ACC112 (cell line): Measurements from ENCODE around the gene RALA.
"Not testable (repeated sequence)": the region's sequence is repeated elsewhere in the genome, so short reads cannot be mapped to it uniquely, and the experiment has no call there.

Experiments used
- H2AFZ ChIP-seq: fragments of 200-600 bp; sonication (generic); one replicate; pipeline ENCODE4 v1.6.0; 2017; ENCODE audit warnings: antibody characterized with exemption, low read length; ENCODE audit not compliant: unreplicated experiment
- H3K27ac ChIP-seq: fragments of 200-600 bp; sonication (generic); 2 replicates; pipeline ENCODE4 v1.5.1; 2014; ENCODE audit warnings: low read depth, mild to moderate bottlenecking, antibody characterized with exemption, low read length, moderate library complexity
- H3K27me3 ChIP-seq: fragments of 200-600 bp; sonication (generic); 2 replicates; pipeline ENCODE4 v1.6.1; 2014; ENCODE audit warnings: mild to moderate bottlenecking, antibody characterized with exemption, low read length, moderate library complexity, mixed read lengths; ENCODE audit not compliant: insufficient read depth
- H3K36me3 ChIP-seq: fragments of 200-600 bp; sonication (generic); 2 replicates; pipeline ENCODE4 v1.6.1; 2016; ENCODE audit warnings: mild to moderate bottlenecking, antibody characterized with exemption, low read length, moderate library complexity, mixed read lengths; ENCODE audit not compliant: insufficient read depth
- H3K4me1 ChIP-seq: fragments of 200-600 bp; sonication (generic); one replicate; pipeline ENCODE4 v1.6.1; 2016; ENCODE audit warnings: low read length, mixed read lengths; ENCODE audit not compliant: insufficient read depth, unreplicated experiment, control insufficient read depth
- H3K4me3 ChIP-seq: fragments of 200-600 bp; sonication (generic); 2 replicates; pipeline ENCODE4 v1.5.1; 2014; ENCODE audit warnings: mild to moderate bottlenecking, low read depth, low read length
- H3K79me2 ChIP-seq: fragments of 200-600 bp; sonication (generic); one replicate; pipeline ENCODE4 v1.6.0; 2016; ENCODE audit warnings: low read length; ENCODE audit not compliant: control insufficient read depth, unreplicated experiment, insufficient read depth

RALA gene

DNA sequence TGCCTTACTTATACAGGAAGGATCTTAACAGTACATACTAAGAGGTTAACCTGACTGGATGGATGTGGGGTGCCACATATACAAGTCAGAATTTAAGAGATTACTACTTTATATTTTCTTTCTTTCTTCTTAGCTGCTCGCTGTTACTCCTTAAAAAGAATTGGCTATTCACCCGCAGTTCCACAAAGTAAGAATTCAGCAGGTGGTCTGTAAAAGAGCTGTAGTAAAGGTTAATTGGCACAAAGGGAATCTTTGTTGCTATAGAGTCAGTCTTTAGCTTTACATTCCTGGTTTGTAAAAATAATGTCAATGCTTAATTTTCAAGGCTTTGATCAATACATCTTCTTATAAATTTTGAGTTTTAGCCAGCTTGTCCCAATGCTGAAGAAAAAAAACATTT, 43.2 kb downstream of the RALA start:
- Histone ChIP-seq H3K79me2 (peaks cover 44% of the 10 kb centered on the region), H3K36me3 (peaks cover 3% of the 10 kb centered on the region; the same call in 1 of the 2 replicates), H3K27me3 (no peaks in the 10 kb centered on the region), H3K4me3 (no peak overlapping the region), H2AFZ (no peak overlapping the region), H3K4me1 (peaks cover 15% of the 10 kb centered on the region), H3K27ac (no peak overlapping the region)

DNA sequence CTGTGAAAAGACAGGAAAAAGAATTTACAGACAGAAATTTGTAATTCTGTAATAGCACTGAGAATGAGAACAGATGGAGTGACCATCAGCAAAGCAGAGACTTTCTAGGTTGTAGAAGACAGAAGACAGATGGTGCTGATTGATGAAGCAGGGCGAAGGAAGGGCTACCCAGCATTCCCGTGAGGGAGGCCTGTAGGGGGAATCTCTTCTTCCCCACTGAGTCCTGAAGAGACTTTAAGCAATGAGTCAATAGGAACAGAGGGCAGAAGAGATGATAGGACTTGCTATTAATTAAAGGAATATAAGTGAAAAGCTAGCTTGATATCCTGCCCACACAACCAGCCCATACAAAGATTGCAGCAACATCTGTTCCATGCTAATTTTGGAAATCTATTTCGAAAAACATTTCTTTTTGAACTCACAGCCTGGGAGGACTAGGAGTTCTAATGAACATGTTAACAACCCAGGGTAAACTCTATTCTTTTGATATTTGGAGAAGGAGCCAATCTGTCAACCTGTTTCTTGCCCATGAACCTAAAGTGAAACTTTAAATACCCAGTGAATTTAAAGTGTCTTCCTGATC, 44.1 kb downstream of the RALA start:
- Histone ChIP-seq H2AFZ (no peak overlapping the region), H3K4me1 (peaks cover 19% of the 10 kb centered on the region), H3K79me2 (peaks cover 45% of the 10 kb centered on the region), H3K36me3 (peaks cover 3% of the 10 kb centered on the region; the same call in 1 of the 2 replicates), H3K27me3 (no peaks in the 10 kb centered on the region), H3K4me3 (no peak overlapping the region), H3K27ac (no peak overlapping the region)

DNA sequence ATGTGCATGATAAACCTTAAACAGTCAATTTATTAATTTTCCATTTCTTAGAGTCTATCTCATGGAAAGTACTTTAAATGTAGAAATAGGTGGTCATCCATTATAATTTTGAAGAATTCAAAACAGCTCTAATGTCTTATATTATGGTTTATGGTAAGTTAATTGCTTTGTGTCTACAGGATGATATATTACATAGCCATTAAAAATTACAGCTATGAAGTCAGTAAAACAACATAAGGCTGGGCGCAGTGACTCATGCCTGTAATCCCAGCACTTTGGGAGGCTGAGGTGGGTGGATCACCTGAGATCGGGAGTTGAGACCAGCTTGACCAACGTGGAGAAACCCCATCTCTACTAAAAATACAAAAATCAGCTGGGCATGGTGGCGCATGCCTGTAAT, 44.9 kb downstream of the RALA start:
- Histone ChIP-seq H3K4me1 (peaks cover 19% of the 10 kb centered on the region), H3K79me2 (peaks cover 46% of the 10 kb centered on the region)
- not testable (repeated sequence) for H3K4me3 ChIP-seq, H3K27ac ChIP-seq, H3K36me3 ChIP-seq, H2AFZ ChIP-seq, H3K27me3 ChIP-seq

DNA sequence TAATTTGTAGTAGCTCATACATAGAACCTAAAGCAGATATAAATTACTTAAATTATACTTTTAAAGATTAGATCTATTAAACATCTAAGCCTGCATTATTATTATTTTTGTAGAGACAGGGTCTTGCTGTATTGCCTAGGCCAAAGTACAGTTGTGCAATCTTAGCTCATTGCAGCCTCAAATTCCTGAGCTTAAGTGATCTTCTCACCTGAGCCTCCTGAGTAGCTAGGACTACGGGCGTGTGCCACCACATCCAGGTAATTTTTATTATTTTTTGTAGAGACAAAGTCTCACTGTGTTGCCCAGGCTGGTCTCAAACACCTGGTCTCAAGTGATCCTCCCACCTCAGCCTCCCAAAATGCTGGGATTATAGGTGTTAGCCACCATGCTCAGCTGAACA, 46.7 kb downstream of the RALA start:
- no peak overlapping the region for H3K27ac ChIP-seq
- no peak overlapping the region for H3K4me3 ChIP-seq
- H3K79me2 ChIP-seq: peaks cover 49% of the 10 kb centered on the region
- H3K27me3 ChIP-seq: no peaks in the 10 kb centered on the region
- peaks cover 19% of the 10 kb centered on the region for H3K4me1 ChIP-seq
- no peaks in the 10 kb centered on the region; the same call in 1 of the 2 replicates for H3K36me3 ChIP-seq
- no peak overlapping the region for H2AFZ ChIP-seq

DNA sequence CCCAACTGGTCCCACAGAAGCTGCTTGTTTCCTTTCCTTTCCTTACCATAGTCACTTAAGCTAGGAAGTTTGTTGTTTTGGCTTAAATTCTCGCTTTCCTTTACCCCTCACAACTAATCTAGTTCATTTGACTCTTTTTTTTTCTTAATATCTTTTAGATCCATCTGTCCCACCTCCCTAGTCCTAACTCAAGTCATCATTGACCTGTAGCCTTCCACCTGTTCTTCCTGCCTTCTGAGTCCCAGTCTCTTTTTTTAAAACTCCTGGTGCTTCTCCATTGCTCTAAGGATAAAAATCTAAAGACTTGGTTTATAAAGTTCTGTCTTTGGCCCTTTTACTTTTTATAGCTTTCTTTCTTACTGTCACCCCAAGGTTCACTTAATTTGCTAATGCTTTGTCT, 47.6 kb downstream of the RALA start:
- Histone ChIP-seq H3K36me3 (no peaks in the 10 kb centered on the region; the same call in 1 of the 2 replicates), H3K79me2 (peaks cover 52% of the 10 kb centered on the region), H3K27me3 (no peaks in the 10 kb centered on the region), H3K4me1 (peaks cover 19% of the 10 kb centered on the region), H2AFZ (no peak overlapping the region), H3K27ac (no peak overlapping the region), H3K4me3 (no peak overlapping the region)

DNA sequence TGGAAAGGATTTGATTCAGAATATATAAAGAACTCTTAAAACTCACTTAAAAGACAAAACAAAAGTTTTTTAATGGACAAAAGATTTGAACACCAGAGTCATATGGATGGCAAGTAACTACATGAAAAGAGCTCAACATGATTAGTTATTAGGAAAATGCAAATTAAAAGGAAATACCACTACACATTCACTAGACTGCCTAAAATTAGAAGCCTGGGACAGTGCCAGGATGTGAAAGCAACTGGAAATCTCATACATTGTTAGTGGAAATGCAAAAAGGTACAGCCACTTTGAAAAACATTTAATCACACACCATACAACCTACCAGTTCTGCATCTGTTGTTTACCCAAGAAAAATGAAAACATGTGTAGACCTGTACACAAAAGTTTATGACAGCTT, 48.8 kb downstream of the RALA start:
- Histone ChIP-seq H3K27ac (no peak overlapping the region), H2AFZ (no peak overlapping the region), H3K79me2 (peaks cover 58% of the 10 kb centered on the region)

DNA sequence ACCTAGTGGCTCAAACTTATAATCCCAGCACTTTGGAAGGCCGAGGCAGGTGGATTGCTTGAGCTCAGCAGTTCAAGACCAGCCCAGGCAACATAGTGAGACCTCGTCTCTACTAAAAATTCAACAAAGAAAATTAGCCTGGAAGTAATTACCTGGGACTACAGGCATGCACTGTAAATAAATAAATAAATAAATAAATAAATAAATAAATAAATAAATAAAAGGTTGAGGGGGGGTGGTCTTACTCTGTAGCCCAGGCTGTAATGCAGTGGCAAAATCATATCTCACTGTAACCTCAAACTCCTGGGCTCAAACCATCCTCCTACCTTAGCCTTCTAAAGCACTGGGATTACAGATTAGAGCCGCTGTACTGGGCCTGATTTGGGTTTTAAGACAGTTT, 50.5 kb downstream of the RALA start:
- no peak overlapping the region for H3K27ac ChIP-seq
- no peak overlapping the region for H2AFZ ChIP-seq
- H3K4me3 ChIP-seq: no peak overlapping the region
- H3K36me3 ChIP-seq: peaks cover 5% of the 10 kb centered on the region
- H3K4me1 ChIP-seq: peaks cover 4% of the 10 kb centered on the region
- H3K27me3 ChIP-seq: no peaks in the 10 kb centered on the region
- peaks cover 56% of the 10 kb centered on the region for H3K79me2 ChIP-seq

More for the DNA sequence above, 48.8 kb downstream of the RALA start:
- no peak overlapping the region for H3K4me3 ChIP-seq
- H3K4me1 ChIP-seq: peaks cover 13% of the 10 kb centered on the region
- no peaks in the 10 kb centered on the region for H3K27me3 ChIP-seq
- peaks cover 5% of the 10 kb centered on the region for H3K36me3 ChIP-seq

DNA sequence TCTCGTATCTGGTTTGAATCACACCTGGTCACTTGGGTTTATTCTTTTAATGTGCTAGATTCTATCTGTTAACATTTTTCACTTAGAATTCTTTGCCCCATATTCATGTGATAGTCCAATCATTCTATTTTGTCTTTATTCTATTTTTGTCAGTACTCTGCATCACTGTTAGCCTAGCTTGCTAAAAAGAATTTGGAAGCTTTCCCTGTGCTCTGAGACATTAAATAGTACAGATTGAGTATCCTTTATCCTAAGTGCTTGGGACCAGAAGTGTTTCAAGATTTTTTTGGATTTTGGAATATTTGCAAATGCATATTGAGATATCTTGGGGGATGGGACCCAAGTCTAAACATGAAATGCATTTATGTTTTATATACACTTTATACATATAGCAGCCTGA, 51.0 kb downstream of the RALA start:
- no peak overlapping the region for H3K27ac ChIP-seq
- H3K4me3 ChIP-seq: no peak overlapping the region
- peaks cover 54% of the 10 kb centered on the region for H3K79me2 ChIP-seq
- peaks cover 10% of the 10 kb centered on the region for H3K4me1 ChIP-seq
- H3K27me3 ChIP-seq: no peaks in the 10 kb centered on the region
- H2AFZ ChIP-seq: no peak overlapping the region
- peaks cover 5% of the 10 kb centered on the region for H3K36me3 ChIP-seq

DNA sequence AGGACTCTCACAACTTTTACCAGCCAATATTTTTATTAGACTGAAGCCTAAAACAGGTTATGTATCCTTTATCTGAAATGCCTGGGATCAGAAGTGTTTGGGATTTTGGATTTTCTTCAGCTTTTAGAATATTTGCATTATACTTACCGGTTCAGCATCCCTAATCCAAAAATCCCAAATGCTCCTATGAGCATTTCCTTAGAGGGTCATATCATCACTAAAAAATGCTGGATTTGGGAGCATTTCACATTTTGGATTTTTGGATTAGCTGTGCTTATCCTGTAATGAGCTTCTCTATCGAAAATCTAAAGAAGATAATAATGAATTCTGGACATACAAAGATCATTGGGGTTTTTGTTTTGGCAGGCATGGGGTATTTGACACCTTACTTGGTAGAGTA, 53.0 kb downstream of the RALA start:
- Histone ChIP-seq H3K4me1 (peaks cover 13% of the 10 kb centered on the region), H3K79me2 (peaks cover 63% of the 10 kb centered on the region), H3K4me3 (no peak overlapping the region), H3K27me3 (no peaks in the 10 kb centered on the region), H3K27ac (no peak overlapping the region), H2AFZ (no peak overlapping the region), H3K36me3 (peaks cover 5% of the 10 kb centered on the region)

DNA sequence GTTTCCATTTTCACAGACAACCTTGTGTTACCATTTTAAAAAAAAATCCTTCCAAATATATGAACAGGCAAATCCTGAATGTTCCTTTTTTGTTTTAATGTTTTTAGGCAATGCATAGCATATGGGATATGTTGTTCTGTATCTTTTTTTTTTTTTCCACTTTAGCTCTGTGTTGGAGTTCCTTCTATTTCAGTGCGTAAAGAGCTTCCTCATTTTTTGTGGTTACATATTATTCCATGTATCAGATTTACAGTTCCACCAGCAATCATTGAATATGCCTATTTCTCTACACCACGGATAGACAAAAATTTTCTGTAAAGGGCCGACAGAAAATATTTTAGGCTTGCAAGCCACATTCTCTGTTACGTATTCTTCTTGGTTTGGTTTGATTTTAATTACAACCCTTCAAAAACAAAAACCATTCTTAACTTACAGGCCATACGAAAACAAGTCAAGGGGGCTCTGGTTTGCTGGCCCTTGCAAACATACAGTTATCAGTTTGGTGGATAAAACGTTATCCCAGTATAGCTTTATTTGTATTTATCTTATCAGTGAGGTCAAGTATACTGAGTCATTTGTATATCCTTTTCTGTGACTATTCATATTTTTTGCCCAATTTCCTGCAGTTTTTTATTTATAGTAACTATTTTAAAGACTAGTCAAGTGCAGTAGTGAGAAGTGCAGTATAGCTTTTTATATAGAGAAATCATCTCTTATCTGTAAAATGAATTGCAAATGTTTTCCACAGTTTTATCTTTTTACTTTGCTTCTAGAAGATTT, 55.7 kb downstream of the RALA start:
- Histone ChIP-seq H3K36me3 (peaks cover 5% of the 10 kb centered on the region), H3K79me2 (peaks cover 63% of the 10 kb centered on the region), H3K4me1 (peaks cover 24% of the 10 kb centered on the region), H3K4me3 (no peak overlapping the region), H2AFZ (no peak overlapping the region), H3K27ac (no peak overlapping the region), H3K27me3 (no peaks in the 10 kb centered on the region)

DNA sequence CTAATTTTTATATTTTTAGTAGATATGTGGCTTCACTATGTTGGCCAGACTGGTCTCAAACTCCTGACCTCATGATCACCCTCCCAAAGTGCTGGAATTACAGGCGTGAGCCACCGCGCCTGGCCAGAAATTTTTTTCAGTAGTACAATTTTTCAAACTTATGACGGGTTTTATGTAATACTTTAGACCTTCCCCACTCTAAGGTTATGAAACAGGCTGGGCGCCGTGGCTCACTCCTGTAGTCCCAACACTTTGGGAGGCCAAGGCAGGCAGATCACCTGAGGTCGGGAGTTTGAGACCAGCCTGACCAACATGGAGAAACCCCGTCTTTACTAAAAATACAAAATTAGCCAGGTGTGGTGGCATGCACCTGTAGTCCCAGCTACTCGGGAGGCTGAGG, 56.5 kb downstream of the RALA start:
- H3K27me3 ChIP-seq, H3K36me3 ChIP-seq, H2AFZ ChIP-seq, H3K4me3 ChIP-seq, H3K27ac ChIP-seq: not testable (repeated sequence)
- H3K79me2 ChIP-seq: peaks cover 65% of the 10 kb centered on the region
- peaks cover 25% of the 10 kb centered on the region for H3K4me1 ChIP-seq
